HL-60 (cell line): ENCODE measurements around the gene FAHD1.

Experiments
- DNase-seq, 2 experiments: peaks; one replicate each; pipeline ENCODE4 v3.0.0-alpha.2; 2010 to 2020; ENCODE audit warnings: low read depth in 1 of 2, low spot score in 1 of 2
- H3K27ac ChIP-seq: fragments of 250-450 bp; sonication (Bioruptor Pico); replicated peaks from 2 replicates; pipeline ENCODE4 v1.5.1; 2020; ENCODE audit warnings: mild to moderate bottlenecking, moderate library complexity
- H3K27me3 ChIP-seq: fragments of 250-450 bp; sonication (Bioruptor Pico); 2 replicates; pipeline ENCODE4 v1.5.1; 2021; ENCODE audit warnings: mild to moderate bottlenecking, moderate library complexity; ENCODE audit not compliant: insufficient read depth, poor library complexity, severe bottlenecking
- H3K4me3 ChIP-seq: replicated peaks from 2 replicates; pipeline ENCODE4 v1.5.1; 2011; ENCODE audit warnings: mild to moderate bottlenecking, control low read depth, low read length; ENCODE audit not compliant: insufficient read depth
- CTCF ChIP-seq: IDR thresholded peaks from one replicate; pipeline ENCODE4 v1.5.1; 2011; ENCODE audit warnings: low read length, control low read depth, inconsistent platforms; ENCODE audit not compliant: insufficient read depth
- GABPA ChIP-seq: IDR thresholded peaks from 2 replicates; pipeline ENCODE4 v1.6.1; 2012; ENCODE audit warnings: low read depth
- POLR2AphosphoS5 ChIP-seq: IDR thresholded peaks from 2 replicates; pipeline ENCODE4 v1.6.1; 2012; ENCODE audit warnings: low read depth
- REST ChIP-seq: IDR thresholded peaks from 2 replicates; pipeline ENCODE4 v1.6.1; 2012; ENCODE audit warnings: low read depth; ENCODE audit not compliant: insufficient replicate concordance
- SPI1 ChIP-seq: IDR thresholded peaks from 2 replicates; pipeline ENCODE4 v1.6.1; 2012; ENCODE audit warnings: low read depth, mild to moderate bottlenecking, borderline replicate concordance
- long read RNA-seq: library from polyadenylated mRNA; unstranded; transcript quantifications from one replicate; pipeline ENCODE4 v2.0.0, GENCODE V29; 2020

The FAHD1 gene
- long read RNA-seq, transcript FAHD1-203 (1 exons, 1,974 nt): major isoform, 52 of 52 reads
- long read RNA-seq, partial matches to known transcripts: 0 of 52 reads
- long read RNA-seq, other reads (novel, unspliced or antisense): 0 of 52 reads

- Histone ChIP-seq H3K27ac (peak within 1 kb of the TSS; percentile 87), H3K27me3 (no peaks in the 10 kb centered on the region), H3K4me3 (peak within 1 kb of the TSS; percentile 89)
- peak; percentile 93 to 94 for DNase-seq
- TF ChIP-seq POLR2AphosphoS5: peak; percentile 82
- TF ChIP-seq SPI1: no peak
- no peak for TF ChIP-seq GABPA
- no peak for TF ChIP-seq CTCF
- peak; percentile 21 for TF ChIP-seq REST
Measured at GRCh38 chr16:1826691-1827573, at the start of gene FAHD1, which contains the start of gene HAGH. FAHD1 (plus strand) TSS chr16:1827206; CDS start chr16:1827239, 33 bp downstream. HAGH (minus strand) TSS chr16:1826825; CDS start chr16:1826787, 38 bp downstream.

- no peak for DNase-seq
- Histone ChIP-seq H3K27me3 (no peaks in the 10 kb centered on the region), H3K27ac (no peak overlapping the region), H3K4me3 (no peak overlapping the region)
- TF ChIP-seq GABPA: no peak
- TF ChIP-seq POLR2AphosphoS5: peak; percentile 49
Measured at GRCh38 chr16:1777375-1778199, 49.4 kb upstream of the FAHD1 start.

- TF ChIP-seq POLR2AphosphoS5: peak; percentile 22
- TF ChIP-seq SPI1: no peak
- no peak overlapping the region for H3K27ac ChIP-seq
- DNase-seq: no peak
- H3K27me3 ChIP-seq: no peaks in the 10 kb centered on the region
- H3K4me3 ChIP-seq: no peak overlapping the region
Measured at GRCh38 chr16:1778200-1779179, 48.5 kb upstream of the FAHD1 start.

GRCh38 chr16:1779234-1779701, 47.7 kb upstream of the FAHD1 start:
- TF ChIP-seq SPI1 (no peak), POLR2AphosphoS5 (peak; percentile 5; the same call in 1 of the 2 replicates), GABPA (no peak)
- H3K27ac ChIP-seq: no peak overlapping the region

More at GRCh38 chr16:1779234-1779701, 47.7 kb upstream of the FAHD1 start:
- H3K4me3 ChIP-seq: no peak overlapping the region
- DNase-seq: no peak
- H3K27me3 ChIP-seq: no peaks in the 10 kb centered on the region
